ENCODE data around the gene CLASP1. TPM values are rescaled to one million over a fixed set of nuclear protein-coding genes. Genes with fewer than 3 reads are reported as not detected.

Gene CLASP1
- total and polyA plus RNA-seq, 2 experiments from 2014 or later: 20.1 to 45.9 TPM

DNA sequence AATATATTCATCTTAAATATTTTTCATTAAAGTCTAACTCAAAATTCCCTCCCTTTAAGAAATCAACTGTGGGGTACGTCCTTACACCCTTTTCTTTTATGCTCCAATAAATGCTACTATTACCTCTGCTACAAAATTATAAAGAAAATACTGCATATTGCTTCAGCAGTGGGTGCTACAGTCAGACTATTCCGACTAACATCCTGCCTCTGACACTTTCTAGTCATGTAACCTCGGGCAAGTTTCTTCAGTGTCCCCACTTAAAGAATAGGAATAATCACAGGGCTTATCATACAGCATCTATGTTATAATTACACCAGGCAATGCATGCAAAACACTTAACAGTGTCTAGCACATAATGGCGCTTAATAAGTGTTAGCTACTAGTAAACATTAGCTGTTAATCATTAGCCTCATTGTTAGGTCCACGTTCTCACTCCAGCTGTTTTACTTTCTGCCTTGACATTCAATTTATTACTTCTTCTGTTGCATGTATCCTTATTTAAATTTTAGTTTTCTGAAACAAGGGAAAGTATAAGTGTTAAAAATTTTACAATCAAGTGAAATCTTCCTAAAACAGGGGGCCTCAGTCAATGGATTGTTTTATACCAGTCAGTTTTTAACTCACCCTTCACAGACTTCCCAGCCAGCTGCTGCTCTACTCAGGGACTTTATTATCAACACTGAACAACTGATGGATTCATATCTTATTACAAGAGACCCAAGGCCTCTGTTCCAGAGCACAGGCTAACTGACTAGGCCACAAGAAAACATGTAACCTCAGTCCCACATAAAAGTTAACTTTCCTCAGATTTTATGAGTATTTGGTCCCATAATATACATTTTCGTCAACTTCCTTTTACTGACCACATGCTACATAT, 54.0 kb downstream of the CLASP1 start:
- no peak overlapping the region for H3K27ac ChIP-seq
- H3K9me2 ChIP-seq (replicated peaks; ENCODE audit: insufficient read depth): no peaks in the 10 kb centered on the region
- no peak for DNase-seq (ENCODE audit: low spot score)
- H3K36me3 ChIP-seq (replicated peaks; ENCODE audit: insufficient read depth, low read depth): no peaks in the 10 kb centered on the region
- no peaks in the 10 kb centered on the region for H3K27me3 ChIP-seq
- H3K4me1 ChIP-seq (ENCODE audit: insufficient read depth): peaks cover 4% of the 10 kb centered on the region
- no peak overlapping the region for H2AFZ ChIP-seq
- H3K79me2 ChIP-seq: peaks cover 61% of the 10 kb centered on the region
- peaks cover 14% of the 10 kb centered on the region for H4K20me1 ChIP-seq (ENCODE audit: insufficient read depth, poor library complexity, severe bottlenecking)
- TF ChIP-seq EZH2 (IDR thresholded peaks at IDR 0.05; ENCODE audit: borderline replicate concordance) (no peak), EZH2phosphoT487 (IDR thresholded peaks at IDR 0.05; ENCODE audit: low read depth, severe bottlenecking, unreplicated experiment) (no peak)
- TF ChIP-seq, protein P1, sequence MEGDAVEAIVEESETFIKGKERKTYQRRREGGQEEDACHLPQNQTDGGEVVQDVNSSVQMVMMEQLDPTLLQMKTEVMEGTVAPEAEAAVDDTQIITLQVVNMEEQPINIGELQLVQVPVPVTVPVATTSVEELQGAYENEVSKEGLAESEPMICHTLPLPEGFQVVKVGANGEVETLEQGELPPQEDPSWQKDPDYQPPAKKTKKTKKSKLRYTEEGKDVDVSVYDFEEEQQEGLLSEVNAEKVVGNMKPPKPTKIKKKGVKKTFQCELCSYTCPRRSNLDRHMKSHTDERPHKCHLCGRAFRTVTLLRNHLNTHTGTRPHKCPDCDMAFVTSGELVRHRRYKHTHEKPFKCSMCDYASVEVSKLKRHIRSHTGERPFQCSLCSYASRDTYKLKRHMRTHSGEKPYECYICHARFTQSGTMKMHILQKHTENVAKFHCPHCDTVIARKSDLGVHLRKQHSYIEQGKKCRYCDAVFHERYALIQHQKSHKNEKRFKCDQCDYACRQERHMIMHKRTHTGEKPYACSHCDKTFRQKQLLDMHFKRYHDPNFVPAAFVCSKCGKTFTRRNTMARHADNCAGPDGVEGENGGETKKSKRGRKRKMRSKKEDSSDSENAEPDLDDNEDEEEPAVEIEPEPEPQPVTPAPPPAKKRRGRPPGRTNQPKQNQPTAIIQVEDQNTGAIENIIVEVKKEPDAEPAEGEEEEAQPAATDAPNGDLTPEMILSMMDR (IDR thresholded peaks at IDR 0.05; ENCODE audit: poor library complexity): no peak
- no peak overlapping the region for H3K4me3 ChIP-seq
- peak overlapping the region; percentile 12 for H3K4me2 ChIP-seq
- no peaks in the 10 kb centered on the region for H3K9me3 ChIP-seq (ENCODE audit: low read depth)
- 63% methylated on average over 6 of the region's 6 CpGs for WGBS (ENCODE audit: low lambda C conversion rate, missing lambda C conversion rate)

- no peak overlapping the region for H3K4me2 ChIP-seq
- TF ChIP-seq EZH2 (IDR thresholded peaks at IDR 0.05; ENCODE audit: borderline replicate concordance) (no peak), EZH2phosphoT487 (IDR thresholded peaks at IDR 0.05; ENCODE audit: low read depth, severe bottlenecking, unreplicated experiment) (no peak)
- TF ChIP-seq, protein P1 (IDR thresholded peaks at IDR 0.05; ENCODE audit: poor library complexity): no peak
- H3K4me1 ChIP-seq (ENCODE audit: insufficient read depth): peaks cover 4% of the 10 kb centered on the region
- no peak overlapping the region for H3K27ac ChIP-seq
- no peaks in the 10 kb centered on the region for H3K36me3 ChIP-seq (replicated peaks; ENCODE audit: insufficient read depth, low read depth)
- H3K9me2 ChIP-seq (replicated peaks; ENCODE audit: insufficient read depth): no peaks in the 10 kb centered on the region
- no peaks in the 10 kb centered on the region for H3K27me3 ChIP-seq
- no peak overlapping the region for H3K4me3 ChIP-seq
- H4K20me1 ChIP-seq (ENCODE audit: insufficient read depth, poor library complexity, severe bottlenecking): peaks cover 9% of the 10 kb centered on the region
- no peak for DNase-seq (ENCODE audit: low spot score)
- 97% methylated on average over 3 of the region's 3 CpGs for WGBS (ENCODE audit: low lambda C conversion rate, missing lambda C conversion rate)
- H2AFZ ChIP-seq: no peak overlapping the region
- H3K79me2 ChIP-seq: peaks cover 55% of the 10 kb centered on the region
- no peaks in the 10 kb centered on the region for H3K9me3 ChIP-seq (ENCODE audit: low read depth)
Observed at GRCh38 chr2:121591199-121591598, 58.1 kb downstream of the CLASP1 start.

DNA sequence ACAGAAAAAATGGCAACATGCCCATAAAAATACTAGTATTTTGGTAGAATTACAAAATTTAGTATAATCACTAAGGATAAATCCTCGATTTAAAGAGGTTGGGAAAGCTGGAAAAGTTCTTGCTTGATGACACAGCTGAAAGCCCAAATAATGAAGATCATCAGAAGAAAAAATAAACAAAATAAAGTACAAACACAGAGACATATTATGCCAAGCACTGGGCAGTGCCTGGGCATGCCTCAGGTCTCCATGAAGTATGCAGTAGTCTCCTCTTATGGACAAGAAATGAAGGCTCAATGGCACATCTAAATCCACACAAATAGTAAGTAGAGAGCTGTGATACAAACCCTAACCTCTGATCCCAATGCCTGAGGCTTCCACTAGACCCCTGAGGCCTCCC, 60.9 kb downstream of the CLASP1 start:
- 90% methylated on average over 1 of the region's 1 CpG for WGBS (ENCODE audit: low lambda C conversion rate, missing lambda C conversion rate)
- no peak overlapping the region for H3K27ac ChIP-seq
- no peaks in the 10 kb centered on the region for H3K27me3 ChIP-seq
- no peaks in the 10 kb centered on the region for H3K36me3 ChIP-seq (replicated peaks; ENCODE audit: insufficient read depth, low read depth)
- H4K20me1 ChIP-seq (ENCODE audit: insufficient read depth, poor library complexity, severe bottlenecking): peaks cover 8% of the 10 kb centered on the region
- H3K4me3 ChIP-seq: no peak overlapping the region
- H3K4me2 ChIP-seq: no peak overlapping the region
- no peaks in the 10 kb centered on the region for H3K9me2 ChIP-seq (replicated peaks; ENCODE audit: insufficient read depth)
- H2AFZ ChIP-seq: no peak overlapping the region
- no peaks in the 10 kb centered on the region for H3K9me3 ChIP-seq (ENCODE audit: low read depth)
- TF ChIP-seq, protein P1 (IDR thresholded peaks at IDR 0.05; ENCODE audit: poor library complexity): no peak
- no peak for TF ChIP-seq EZH2phosphoT487 (IDR thresholded peaks at IDR 0.05; ENCODE audit: low read depth, severe bottlenecking, unreplicated experiment)
- no peak for TF ChIP-seq EZH2 (IDR thresholded peaks at IDR 0.05; ENCODE audit: borderline replicate concordance)
- DNase-seq (ENCODE audit: low spot score): no peak
- no peaks in the 10 kb centered on the region for H3K4me1 ChIP-seq (ENCODE audit: insufficient read depth)
- H3K79me2 ChIP-seq: peaks cover 63% of the 10 kb centered on the region

Measured in hepatocyte (in vitro differentiated cells).